HG03175 (cell line): ENCODE results near the gene SDCCAG8.
A peak's percentile ranks its signal among the peaks of the same experiment; 100 is the strongest.

Experiments used
- ATAC-seq: cut with Tn5 transposase; IDR thresholded peaks from one replicate; pipeline ENCODE4 v1.9.1; 2021; ENCODE audit warnings: mild to moderate bottlenecking, moderate library complexity; ENCODE audit not compliant: unreplicated experiment

SDCCAG8 gene

DNA sequence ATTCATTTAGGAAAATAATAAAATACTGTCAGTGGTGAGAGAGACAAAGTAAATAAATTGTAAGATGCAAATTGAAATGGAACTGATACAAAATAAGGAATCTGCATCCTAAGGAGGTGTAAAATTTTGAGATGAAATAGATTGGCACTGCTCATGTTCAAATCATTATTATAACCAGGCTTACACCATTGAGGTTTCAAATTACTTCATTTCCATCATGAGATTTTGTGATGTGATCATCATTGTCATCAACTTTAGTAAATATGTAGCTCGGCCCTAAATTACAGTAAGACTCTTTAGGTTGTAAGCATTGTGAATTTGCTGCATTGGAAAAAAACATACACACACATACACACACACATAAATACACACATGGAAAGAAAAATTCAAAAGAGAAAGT is 123.4 kb downstream of the SDCCAG8 start:
- ATAC-seq, result no peak

DNA sequence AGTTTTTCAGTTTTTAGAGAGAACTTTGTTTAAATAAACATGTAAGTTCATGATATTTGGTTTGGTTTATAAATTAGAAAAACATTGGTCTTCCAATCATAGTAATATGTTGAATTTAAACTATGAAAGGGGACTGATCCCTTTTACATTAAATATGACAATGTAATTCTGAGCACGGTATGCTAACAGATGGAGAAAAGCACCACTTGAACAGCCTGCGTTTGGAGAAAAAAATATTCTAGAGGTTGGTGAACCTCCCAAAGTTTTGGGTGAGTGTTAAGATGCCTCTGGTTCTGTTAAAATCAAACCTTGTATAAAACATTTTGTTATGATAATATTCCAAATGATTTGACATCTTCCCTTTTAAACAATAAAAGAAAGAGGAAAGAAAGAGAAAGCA is 123.9 kb downstream of the SDCCAG8 start:
- ATAC-seq, result no peak

DNA sequence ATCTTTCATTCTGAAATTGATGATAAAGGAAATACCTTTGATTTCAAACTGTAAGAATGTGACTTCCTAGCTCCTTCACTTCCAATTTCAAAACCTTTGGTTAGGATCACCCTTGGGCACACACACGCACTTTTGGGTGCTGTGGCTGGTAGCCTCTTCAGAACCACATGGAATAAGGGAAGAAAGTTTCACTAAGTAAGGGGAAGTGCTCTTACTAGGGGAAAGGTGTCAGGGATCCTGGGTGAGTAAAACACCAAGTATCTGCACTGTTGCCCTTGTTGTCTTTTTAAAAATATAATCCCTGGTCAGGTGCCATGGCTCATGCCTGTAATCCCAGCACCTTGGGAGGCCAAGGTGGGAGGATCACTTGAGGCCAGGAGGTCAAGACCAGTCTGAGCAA is 132.4 kb downstream of the SDCCAG8 start:
- ATAC-seq, result no peak

DNA sequence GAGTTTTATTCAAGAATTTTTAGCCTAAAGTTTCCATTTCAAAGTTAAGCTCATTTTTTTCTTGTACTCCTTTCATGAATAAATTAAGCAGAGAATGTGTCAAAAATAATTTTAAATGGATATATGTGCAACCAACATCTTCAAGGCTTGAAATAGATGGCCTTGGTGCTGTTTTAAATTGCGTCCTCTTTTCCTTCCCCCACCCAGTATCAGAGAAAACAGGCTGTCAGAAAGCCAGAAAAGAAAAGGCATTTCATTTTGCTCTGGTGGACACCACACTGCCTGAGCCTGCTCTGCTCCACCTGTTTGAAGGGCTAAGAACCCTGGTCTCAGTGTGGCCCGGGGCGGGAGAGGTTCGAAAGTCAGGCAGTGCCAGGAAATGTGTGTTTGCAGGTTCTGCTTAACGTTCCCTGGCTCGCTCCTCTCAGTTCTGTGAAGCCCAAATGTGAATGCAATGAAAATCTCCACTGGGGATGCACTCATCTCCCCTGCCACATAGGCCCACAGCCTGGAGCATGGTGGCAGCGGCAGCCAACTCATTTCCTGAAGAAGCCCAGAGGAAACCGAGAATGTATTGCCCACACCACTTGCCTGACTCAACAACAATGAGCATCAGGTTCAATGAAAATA is 134.4 kb downstream of the SDCCAG8 start:
- ATAC-seq, result no peak

DNA sequence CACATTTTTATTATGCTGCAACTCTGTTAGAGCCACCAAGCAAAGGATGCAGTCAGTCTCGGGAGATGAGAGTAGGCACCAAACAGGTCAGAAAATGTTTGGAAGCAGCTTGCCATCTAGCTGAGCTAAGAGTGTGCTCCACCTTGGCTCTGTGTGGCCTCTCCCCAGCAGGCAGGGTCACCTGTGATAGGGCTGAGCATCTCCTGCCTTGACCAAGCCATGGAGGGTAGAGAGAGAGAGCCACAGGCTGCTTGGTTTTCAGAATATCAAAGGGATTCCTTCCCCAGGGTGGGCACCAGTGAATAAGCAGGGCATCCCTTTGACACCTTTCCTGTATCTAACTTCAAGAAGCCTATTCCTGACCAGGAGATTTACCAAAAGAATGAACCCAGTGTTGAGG is 135.5 kb downstream of the SDCCAG8 start:
- no peak for ATAC-seq

DNA sequence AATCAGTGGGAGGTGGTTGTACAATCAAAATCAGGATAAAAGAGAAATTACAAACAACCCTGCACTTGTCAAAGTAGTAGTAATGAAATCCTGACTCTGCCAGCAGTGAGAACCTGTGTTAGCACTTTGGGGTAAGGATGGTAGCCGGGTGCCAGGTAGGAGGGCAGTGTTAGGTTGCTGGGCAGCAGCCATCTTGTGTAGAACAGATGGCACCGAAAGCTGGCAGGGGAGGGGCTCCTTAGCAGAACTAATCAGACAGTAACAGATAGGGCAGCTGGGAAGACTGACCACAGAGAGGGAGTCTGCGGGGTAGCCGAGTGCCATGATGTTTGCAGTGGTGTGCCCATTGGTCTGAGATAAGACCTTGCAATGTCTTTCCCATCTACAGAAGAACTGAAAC is 137.3 kb downstream of the SDCCAG8 start:
- no peak for ATAC-seq

DNA sequence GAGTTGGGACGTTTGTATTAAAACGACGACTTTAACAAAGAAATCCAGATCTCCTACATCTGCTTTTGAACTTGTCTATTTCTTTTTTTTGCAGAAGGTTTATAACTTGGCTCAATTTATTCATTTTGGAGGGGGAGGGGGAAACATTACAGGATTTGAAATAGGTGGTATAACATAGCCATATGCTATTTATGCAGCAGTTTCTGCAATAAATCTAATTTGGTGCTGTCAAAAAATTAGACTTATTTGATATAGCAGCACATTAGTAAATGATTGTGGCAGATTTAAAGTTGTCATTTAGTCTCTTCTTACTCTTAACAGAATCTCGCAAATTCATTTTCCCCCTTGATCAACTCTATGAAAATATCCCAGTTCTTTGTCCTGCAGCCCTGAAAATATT is 138.2 kb downstream of the SDCCAG8 start:
- no peak for ATAC-seq

DNA sequence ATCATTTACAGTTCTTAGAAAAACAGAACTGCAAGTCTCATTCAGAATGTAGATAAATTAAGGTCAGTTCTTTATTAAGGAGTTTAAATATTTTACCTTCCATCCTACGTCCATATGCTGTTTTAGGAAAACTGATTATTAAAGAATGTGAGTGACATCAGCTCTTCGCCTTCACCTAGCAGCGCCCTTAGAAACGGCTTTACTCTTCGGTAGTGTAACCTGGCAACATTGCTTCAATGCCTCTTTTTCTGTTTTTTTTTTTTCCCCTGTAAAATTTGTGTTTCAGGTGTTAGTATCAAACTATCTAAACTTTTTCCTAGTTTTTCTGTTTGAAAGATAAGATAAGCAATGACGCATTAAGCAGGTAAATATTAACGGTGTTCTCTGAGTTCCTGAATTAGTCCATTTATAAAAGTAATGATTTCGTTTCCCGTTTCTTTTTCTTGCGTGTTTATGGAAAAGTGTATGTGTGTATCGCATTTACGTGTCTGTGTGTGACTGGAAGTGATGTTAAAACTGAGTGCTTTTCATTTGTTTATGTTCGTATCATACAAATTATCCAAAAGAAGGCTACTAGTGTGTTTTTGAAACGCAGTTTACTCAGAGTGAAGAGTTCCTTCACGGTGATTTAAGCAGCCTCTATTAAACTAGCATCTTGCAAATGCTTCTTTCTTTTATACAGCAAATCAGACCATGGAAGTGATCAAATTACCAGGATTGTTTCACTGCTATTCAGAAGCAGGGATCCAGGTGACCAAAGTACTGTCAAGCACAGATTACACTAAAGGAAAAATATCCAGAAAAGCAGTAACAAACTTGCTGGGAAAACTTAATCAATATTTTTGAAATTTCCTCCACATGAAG is 139.0 kb downstream of the SDCCAG8 start:
- ATAC-seq, result no peak

DNA sequence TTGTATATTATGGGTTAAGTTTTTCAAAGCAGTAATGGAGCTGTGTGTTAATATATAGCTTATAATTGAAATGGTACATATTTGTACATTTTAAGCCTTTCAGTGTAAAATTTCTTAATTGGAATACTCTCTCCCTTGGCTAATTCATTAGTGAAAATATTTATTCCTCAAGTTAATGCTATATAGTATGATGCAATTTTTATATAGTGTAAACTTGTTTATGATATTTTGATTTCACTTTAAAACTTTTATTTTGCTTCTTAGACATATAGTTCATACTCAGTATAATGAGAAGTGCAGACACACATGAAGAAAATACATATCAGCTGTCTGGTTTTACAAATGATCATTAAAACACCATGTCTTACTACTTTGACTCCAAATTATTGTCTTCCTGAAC is 140.6 kb downstream of the SDCCAG8 start:
- ATAC-seq, result no peak

DNA sequence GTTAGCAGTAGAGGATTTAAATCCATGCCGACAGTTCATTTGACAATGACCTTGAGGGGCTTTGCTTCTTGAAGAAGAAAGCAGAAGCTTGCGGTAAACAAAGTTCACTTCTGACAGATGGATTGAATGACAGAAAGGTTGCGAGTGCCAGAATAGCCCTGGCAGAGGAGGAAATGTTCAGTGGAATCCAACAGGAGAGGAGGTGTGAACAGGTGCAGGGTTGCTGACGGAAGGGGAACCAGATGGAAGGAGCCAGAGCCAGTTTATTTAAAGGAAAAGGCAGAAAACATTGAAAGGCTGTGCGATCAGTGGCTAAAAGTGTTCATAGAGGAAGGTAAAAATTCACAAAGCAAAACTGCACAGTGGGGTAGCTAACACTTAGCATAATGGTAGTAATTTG is 141.0 kb downstream of the SDCCAG8 start:
- ATAC-seq, result no peak

DNA sequence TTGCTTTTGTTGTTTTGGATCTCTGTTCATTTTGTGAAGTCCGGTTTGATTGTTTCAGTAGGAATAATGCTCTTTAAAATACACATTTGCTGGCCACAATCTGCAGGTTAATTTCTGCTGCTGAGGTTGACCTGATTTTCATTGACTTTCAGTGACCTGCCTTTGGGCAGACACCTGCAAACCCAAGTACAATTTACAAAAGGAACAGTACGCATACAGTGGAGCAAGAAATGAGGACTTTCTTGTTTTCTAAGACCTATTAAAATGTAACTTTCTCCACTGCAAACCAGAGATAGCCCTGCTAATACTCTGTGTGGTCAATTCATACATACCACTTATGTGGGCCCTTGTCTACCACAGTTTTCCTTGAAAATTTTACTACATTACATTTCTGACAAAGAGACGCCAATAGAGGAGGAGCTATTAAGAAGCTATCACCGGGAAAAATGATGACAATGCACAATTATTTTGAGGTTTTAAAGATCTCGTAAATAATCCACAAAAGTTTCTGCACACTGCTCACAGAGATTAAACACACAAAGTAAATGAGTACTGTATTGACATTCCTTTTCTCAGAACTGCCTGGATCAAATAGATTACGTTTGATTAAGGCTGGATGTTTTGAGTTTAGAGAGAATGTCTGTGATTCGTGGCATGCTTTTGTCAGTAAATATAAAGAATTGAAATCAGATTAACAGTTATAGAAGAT is 141.9 kb downstream of the SDCCAG8 start:
- no peak for ATAC-seq

DNA sequence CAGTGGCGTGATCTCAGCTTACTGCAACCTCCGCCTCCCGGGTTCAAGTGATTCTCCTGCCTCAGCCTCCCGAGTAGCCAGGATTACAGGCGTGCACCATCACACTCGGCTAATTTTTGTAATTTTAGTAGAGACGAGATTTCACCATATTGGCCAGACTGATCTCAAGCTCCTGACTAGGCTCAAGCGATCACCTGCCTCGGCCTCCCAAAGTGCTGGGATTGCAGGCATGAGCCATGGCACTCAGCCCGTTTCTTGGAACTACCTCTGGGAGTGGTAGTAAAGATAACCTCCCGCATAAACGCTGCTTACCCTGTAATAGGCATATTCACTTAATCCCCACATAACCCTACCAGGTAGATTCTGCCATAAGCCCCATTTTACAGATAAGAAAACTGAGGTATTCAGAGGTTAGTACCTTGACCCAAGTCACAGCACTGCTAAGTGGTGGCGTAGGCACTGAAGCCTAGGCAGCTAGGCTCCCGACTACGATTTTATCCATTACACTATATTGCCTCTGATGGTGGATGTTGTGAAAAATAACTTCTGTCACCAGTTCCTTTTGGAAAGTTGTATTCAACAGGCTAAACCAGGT is 143.8 kb downstream of the SDCCAG8 start:
- no peak for ATAC-seq

DNA sequence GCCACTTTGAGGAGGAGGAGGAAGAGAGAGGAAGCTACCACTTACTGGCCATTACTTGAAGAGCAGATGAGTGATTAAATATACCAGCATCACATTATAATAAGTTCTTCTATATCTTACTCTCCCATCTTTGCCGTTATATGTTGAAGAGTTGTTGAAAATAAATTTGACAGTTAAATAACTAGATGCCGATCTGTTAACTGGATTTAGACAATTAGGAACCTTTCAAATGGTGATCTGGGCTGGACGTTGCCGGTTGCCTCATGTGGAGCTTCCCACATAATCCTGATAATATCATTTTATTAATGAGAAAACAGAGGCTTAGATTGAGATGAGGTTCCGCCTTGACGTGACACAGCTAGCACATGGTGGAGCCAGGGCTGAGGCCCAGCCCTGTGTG is 147.0 kb downstream of the SDCCAG8 start:
- ATAC-seq, result no peak

DNA sequence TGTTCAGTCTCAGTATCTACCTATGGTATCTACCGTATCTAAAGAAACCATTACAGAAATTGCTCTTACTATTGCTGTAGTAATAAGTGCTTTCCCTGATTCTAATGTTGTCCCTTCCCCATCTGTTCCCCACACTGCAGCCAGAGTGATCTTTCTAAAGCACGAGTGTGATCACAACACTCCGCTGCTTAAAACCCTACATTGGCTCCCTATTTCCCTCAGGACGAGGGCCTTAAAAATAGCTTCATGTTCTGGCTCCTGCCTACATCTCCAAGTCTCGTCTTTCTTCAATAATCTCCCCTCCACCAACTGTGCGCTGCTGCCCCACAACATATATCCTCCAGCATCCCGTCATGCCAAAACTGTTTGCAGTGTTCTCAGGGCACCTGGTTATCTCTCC is 150.6 kb downstream of the SDCCAG8 start:
- ATAC-seq, result no peak

DNA sequence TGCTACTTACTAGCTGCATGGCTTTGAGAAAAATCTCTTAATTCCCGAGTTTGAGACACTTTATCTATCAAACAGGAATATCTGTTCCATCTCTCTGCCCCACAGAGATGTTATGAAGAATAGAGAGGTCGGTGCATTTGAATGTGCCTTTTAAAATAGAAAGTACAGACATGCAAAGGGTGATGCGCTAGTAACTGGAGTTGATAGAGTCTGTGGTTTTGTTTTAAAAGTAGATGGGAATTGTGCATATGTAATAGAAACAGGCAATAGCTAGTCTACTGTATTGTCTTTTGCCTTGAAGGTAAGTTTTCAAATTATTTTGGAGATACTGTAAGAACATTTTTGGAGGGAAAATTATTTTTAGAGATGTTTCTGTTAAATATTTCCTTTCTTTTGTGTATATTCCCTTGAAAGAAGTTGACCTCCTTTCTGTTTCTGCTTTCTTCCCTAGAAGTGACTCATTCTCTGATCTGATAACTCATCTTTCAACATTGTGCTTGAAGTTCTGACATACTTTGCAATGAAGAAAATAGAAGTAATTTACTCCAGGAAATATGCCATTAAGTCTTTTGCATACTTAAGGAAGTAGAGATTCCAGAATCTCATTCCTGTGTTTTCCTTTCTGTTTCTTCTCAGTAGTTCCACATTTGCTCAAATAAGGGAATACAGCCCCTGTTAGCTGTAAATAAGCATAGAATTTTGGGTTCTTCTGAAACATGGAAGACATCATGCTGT is 151.6 kb downstream of the SDCCAG8 start:
- ATAC-seq, result no peak

DNA sequence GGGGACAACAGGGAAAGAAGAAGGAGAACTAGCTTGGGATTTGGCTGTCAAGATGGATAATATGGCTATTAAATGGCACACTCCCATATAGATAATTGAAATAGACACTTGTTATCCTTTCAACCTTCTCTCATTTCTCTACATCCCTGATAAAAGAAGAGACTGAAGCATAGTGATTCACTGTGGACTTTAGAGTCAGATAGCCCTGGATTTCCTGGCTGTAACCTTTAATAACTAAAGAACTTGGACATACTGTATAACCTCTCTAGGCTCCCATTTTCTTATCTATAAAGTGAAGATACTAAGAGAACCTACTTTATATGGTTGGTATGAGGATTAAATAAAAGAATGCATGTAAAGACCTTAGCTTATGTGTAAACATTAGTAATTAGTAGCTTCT is 152.6 kb downstream of the SDCCAG8 start:
- ATAC-seq, result no peak

DNA sequence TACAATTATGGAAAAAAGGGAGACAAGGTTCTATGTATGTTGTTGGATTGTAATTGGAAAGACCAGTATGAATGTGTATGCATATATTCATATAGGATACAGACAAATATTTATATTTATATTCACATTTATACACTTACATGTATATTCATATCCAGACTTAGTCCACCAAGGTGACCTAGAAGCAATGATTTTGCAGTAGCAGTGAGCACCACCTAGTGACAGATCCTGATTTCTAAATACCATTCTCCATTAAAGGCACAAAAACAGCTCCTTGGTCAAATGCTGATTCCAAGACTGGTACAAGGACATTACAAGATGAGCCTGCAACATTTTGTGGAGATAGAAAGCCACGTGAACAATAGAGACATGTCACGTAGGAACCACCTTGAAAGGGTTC is 153.4 kb downstream of the SDCCAG8 start:
- no peak for ATAC-seq

DNA sequence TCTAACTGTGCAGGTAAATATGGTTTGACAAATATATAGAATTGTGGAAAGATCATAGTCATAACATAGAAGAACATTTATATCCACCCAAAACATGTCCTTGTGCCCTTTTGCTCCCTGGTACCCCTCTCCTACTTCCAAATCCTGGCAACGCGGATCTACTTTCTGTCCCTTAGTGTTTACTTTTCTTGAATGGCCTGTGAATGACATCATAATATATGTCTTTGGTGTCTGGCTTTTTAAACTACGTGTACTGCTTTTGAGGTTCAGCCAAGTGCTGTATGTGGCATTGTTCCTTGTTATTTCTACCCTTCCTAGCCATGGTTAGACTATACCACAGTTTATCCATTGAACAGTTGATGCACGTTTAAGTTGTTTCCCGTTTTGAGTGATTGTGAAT is 155.6 kb downstream of the SDCCAG8 start:
- no peak for ATAC-seq

DNA sequence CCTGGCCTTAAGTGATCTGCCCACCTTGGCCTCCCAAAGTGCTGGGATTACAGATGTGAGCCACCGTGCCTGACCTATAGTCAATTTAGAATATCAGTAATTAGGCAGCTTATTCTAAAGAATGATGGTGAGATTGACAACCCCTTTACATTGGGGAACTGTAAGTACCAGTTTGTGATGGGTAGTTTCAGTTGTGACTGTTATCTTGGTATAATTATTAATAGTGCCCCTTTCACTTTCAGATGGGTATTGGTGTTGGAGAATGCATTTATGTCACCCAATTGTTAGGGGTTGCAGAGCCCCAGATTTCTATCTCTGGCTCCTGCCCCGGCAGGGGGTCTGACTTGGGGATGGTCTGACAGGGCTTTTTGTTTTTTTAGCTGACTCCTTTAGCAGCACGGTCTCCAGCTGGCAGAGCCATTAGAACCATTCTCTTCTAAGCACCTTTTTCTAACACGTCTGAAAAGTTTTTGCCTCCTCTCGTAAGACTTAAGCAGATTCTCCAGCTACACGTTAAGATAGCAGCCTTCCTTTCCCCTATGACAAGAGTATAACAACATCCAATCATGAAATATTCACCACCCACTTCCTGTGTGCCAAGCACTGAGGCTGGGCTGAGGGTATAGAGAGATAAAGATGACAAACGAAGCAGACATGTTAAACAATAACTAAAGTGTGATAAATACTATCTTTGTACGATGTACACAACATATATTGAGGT is 157.8 kb downstream of the SDCCAG8 start:
- ATAC-seq, result peak; percentile 89

DNA sequence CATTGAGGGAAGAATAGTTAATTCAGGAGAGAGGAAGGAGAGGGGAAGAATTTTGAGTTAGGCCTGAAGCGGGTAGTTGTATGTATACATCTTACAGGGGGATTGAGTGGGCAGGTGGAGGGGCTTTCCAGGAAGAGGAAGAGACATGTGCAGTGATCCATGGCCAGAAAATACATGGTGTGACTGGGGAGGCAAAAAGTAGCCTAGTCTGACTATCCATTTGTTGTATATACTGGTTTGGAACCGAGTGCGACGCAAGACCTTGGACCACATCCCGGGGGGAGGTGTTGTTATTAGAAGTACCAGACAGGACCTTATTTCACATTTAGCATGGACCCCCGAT is 158.3 kb downstream of the SDCCAG8 start:
- ATAC-seq, result no peak
